ENCODE data around the gene TULP4. TPM values are rescaled to one million over a fixed set of nuclear protein-coding genes. Genes with fewer than 3 reads are reported as not detected.

Gene TULP4
- total RNA-seq, 2 donors from 2014 or later = 111 to 119 TPM

DNA sequence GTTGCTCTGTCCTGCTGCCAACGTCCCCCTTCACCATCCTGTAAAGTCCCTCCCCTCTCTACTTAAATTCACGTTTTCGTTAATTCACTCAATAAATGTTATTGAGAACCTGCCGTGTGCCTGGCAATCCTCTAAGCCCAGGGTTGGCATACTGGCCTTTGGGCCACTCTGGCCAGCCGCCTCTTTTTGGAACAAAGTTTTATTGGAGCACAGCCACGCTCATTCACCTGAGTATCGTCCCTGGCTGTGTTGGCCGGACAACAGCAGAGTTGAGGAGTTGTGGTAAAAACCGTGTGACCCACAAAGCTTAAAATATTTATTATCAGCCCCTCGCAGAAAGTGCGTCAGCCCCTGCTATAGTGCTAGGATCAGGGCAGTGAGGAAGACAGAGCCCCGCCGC is 192.9 kb downstream of the TULP4 start:
- WGBS = 86% methylated on average over 13 of the region's 13 CpGs
- Histone ChIP-seq H3K36me3 (no peaks in the 10 kb centered on the region), H3K27ac (no peak overlapping the region), H3K4me1 (replicated peaks) (no peaks in the 10 kb centered on the region), H3K4me3 (no peak overlapping the region), H3K27me3 (replicated peaks; ENCODE audit: insufficient read depth) (no peaks in the 10 kb centered on the region), H3K9me3 (no peaks in the 10 kb centered on the region)
- DNase-seq (ENCODE audit: low spot score) = no peak
- TF ChIP-seq POLR2AphosphoS5 (IDR thresholded peaks at IDR 0.05) = no peak
- TF ChIP-seq, protein P1, sequence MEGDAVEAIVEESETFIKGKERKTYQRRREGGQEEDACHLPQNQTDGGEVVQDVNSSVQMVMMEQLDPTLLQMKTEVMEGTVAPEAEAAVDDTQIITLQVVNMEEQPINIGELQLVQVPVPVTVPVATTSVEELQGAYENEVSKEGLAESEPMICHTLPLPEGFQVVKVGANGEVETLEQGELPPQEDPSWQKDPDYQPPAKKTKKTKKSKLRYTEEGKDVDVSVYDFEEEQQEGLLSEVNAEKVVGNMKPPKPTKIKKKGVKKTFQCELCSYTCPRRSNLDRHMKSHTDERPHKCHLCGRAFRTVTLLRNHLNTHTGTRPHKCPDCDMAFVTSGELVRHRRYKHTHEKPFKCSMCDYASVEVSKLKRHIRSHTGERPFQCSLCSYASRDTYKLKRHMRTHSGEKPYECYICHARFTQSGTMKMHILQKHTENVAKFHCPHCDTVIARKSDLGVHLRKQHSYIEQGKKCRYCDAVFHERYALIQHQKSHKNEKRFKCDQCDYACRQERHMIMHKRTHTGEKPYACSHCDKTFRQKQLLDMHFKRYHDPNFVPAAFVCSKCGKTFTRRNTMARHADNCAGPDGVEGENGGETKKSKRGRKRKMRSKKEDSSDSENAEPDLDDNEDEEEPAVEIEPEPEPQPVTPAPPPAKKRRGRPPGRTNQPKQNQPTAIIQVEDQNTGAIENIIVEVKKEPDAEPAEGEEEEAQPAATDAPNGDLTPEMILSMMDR (IDR thresholded peaks at IDR 0.05) = no peak
- TF ChIP-seq POLR2A (IDR thresholded peaks at IDR 0.05) = no peak
- intact Hi-C loops (cut with DNase I) = no loop called here

DNA sequence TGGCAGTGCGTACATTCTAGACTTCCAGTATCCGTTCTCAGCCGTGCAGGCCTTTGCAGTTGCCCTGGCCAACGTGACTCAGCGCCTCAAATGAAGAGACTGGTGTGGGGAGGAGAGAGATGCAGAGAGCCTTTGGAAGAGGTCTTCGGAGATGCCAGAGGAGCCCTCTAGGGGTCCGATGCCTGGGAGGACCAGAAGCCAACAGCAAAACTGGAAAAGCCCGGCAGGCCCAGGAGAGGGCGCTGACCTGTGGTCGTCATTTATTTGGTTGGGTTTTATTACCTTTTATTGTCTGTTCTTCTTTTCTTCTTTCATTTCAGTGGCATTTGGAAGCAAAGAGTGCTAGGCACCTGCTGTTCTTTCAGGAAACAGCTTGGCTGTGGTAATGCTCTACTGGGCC is 194.3 kb downstream of the TULP4 start:
- WGBS = 69% methylated on average over 10 of the region's 10 CpGs
- intact Hi-C loops (cut with DNase I) = no loop called here
- Histone ChIP-seq H3K4me3 (no peak overlapping the region), H3K4me1 (replicated peaks) (no peaks in the 10 kb centered on the region), H3K27me3 (replicated peaks; ENCODE audit: insufficient read depth) (no peaks in the 10 kb centered on the region), H3K27ac (no peak overlapping the region), H3K36me3 (no peaks in the 10 kb centered on the region), H3K9me3 (no peaks in the 10 kb centered on the region)
- DNase-seq (ENCODE audit: low spot score) = no peak
- TF ChIP-seq POLR2AphosphoS5 (IDR thresholded peaks at IDR 0.05) = no peak
- no peak for TF ChIP-seq POLR2A (IDR thresholded peaks at IDR 0.05)
- TF ChIP-seq, protein P1 (IDR thresholded peaks at IDR 0.05) = no peak

DNA sequence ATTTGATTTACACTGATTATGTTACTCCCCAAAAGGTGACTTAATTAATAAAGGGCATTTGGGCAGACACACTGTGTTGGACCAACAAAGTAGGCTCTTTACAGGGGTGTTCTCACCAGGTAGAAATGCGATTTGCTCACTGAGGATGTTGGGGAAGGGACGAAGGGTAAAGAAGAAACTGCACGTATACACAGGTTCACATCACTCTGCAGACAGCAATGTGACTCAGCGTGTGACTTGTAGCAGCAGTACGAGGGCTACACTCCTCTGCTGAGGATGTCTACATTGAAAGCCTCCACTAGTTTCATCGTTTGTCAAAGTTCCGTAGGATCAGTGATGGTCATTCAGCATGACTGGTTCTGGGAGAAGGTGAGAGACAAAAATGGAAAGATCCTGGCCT is 194.9 kb downstream of the TULP4 start:
- WGBS = 94% methylated on average over 7 of the region's 7 CpGs
- intact Hi-C loops (cut with DNase I) = no loop called here
- TF ChIP-seq, protein P1 (IDR thresholded peaks at IDR 0.05) = no peak
- TF ChIP-seq POLR2AphosphoS5 (IDR thresholded peaks at IDR 0.05) (no peak), POLR2A (IDR thresholded peaks at IDR 0.05) (no peak)
- Histone ChIP-seq H3K36me3 (no peaks in the 10 kb centered on the region), H3K4me1 (replicated peaks) (no peaks in the 10 kb centered on the region), H3K4me3 (no peak overlapping the region), H3K27ac (no peak overlapping the region), H3K27me3 (replicated peaks; ENCODE audit: insufficient read depth) (no peaks in the 10 kb centered on the region), H3K9me3 (no peaks in the 10 kb centered on the region)
- DNase-seq (ENCODE audit: low spot score) = no peak

DNA sequence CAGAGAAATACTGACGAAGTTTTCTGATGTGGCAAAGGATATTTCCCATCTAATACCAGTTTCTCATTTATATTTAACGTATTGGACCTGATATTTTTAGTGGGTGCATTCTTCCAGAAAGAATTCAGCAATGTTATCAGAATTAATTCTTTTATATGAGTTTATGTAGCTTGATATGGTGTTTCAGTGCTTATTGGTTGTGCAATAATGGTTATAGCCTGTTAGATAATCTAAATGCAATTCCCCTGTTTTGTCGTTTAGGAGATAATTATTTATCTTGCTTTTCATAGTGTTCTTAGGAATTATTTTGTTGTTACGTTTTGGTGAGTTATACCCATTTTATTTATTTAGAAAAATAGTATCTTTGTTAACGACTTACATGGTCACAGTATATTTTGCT is 196.2 kb downstream of the TULP4 start:
- no peaks in the 10 kb centered on the region for H3K27me3 ChIP-seq (replicated peaks; ENCODE audit: insufficient read depth)
- intact Hi-C loops (cut with DNase I) = no loop called here
- 91% methylated on average over 5 of the region's 5 CpGs for WGBS
- no peak for DNase-seq (ENCODE audit: low spot score)
- H3K36me3 ChIP-seq = no peaks in the 10 kb centered on the region
- no peaks in the 10 kb centered on the region for H3K9me3 ChIP-seq
- no peak overlapping the region for H3K4me3 ChIP-seq
- H3K27ac ChIP-seq = no peak overlapping the region
- H3K4me1 ChIP-seq (replicated peaks) = no peaks in the 10 kb centered on the region
- TF ChIP-seq POLR2A (IDR thresholded peaks at IDR 0.05) = no peak
- no peak for TF ChIP-seq POLR2AphosphoS5 (IDR thresholded peaks at IDR 0.05)

DNA sequence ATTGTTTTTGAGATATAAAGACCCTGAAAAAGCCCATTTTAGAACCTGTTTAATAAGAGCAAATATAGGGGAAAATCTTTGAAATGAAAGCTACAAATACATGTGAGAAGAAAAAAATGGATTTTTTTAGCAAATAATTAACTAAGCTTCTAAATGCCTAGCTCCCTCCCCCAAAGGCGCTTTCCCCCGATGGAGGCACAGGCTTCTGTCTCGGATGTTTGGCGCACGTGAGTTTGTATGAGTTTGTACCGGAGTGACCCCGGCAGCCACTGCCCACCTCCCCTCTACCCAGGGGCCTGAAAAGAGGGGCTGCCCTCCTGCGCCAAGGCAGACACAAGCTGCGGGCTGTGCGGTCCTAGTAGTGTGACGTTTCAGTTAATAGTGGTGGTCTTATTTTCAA is 197.2 kb downstream of the TULP4 start:
- no peaks in the 10 kb centered on the region for H3K4me1 ChIP-seq (replicated peaks)
- H3K9me3 ChIP-seq = no peaks in the 10 kb centered on the region
- H3K27me3 ChIP-seq (replicated peaks; ENCODE audit: insufficient read depth) = no peaks in the 10 kb centered on the region
- no peak overlapping the region for H3K4me3 ChIP-seq
- H3K36me3 ChIP-seq = no peaks in the 10 kb centered on the region
- WGBS = 93% methylated on average over 11 of the region's 11 CpGs
- H3K27ac ChIP-seq = no peak overlapping the region
- no peak for DNase-seq (ENCODE audit: low spot score)
- intact Hi-C loops (cut with DNase I) = no loop called here
- TF ChIP-seq POLR2AphosphoS5 (IDR thresholded peaks at IDR 0.05) (no peak), POLR2A (IDR thresholded peaks at IDR 0.05) (no peak)

DNA sequence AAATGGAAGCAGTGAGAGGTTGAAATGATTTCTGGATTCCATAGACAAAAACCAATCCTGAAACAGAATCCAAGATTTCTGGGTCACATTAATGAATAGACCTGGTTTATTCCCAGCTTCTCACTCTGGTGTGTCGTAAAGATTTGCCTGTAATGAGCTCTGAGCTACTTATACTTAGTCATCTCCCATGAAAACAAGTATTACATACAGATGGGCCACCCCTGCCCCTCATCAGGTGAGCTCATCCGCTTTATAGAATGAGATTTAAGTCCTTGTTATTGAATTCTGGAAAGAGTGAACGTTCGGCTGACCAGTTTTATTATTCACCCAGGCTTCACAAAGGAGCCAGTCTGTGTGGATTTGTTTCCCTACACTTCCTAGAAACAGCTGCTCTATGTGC is 200.5 kb downstream of the TULP4 start:
- Histone ChIP-seq H3K27me3 (replicated peaks; ENCODE audit: insufficient read depth) (no peaks in the 10 kb centered on the region), H3K9me3 (no peaks in the 10 kb centered on the region), H3K36me3 (no peaks in the 10 kb centered on the region), H3K4me3 (no peak overlapping the region), H3K27ac (no peak overlapping the region), H3K4me1 (replicated peaks) (no peaks in the 10 kb centered on the region)
- TF ChIP-seq, protein P1 (IDR thresholded peaks at IDR 0.05) = no peak
- no peak for TF ChIP-seq POLR2AphosphoS5 (IDR thresholded peaks at IDR 0.05)
- no peak for TF ChIP-seq POLR2A (IDR thresholded peaks at IDR 0.05)
- intact Hi-C loops (cut with DNase I) = loop anchor here (10.0 kb wide), 1 partner anchor 92 kb away; no protein-coding TSS in a partner anchor
- DNase-seq (ENCODE audit: low spot score) = no peak
- WGBS = 77% methylated on average over 4 of the region's 4 CpGs

Data from prostate gland (tissue), 2 donors.